ENCODE data around the gene YBEY.
"Not testable (repeated sequence)": the region's sequence is repeated elsewhere in the genome, so short reads cannot be mapped to it uniquely, and the experiment has no call there.

YBEY gene

GRCh38 chr21:46285761-46286647 is at the start of gene YBEY:
YBEY (plus strand) TSS chr21:46286342; CDS start chr21:46286914, 572 bp downstream.
- peak; percentile 77 for DNase-seq

GRCh38 chr21:46237474-46237873 is 48.7 kb upstream of the YBEY start:
- DNase-seq, result no peak

- no peak for DNase-seq
Measured at GRCh38 chr21:46239817-46240325, 46.3 kb upstream of the YBEY start.

- DNase-seq, result not testable (repeated sequence)
Measured at GRCh38 chr21:46241577-46241976, 44.6 kb upstream of the YBEY start.

- no peak for DNase-seq
Measured at GRCh38 chr21:46243325-46243724, 42.8 kb upstream of the YBEY start.

GRCh38 chr21:46243960-46244361 is 42.2 kb upstream of the YBEY start:
- DNase-seq, result no peak

- no peak for DNase-seq
Measured at GRCh38 chr21:46244602-46245001, 41.5 kb upstream of the YBEY start.

- DNase-seq, result no peak
Measured at GRCh38 chr21:46245213-46245915, 40.8 kb upstream of the YBEY start.

GRCh38 chr21:46246345-46246744 is 39.8 kb upstream of the YBEY start:
- no peak for DNase-seq

GRCh38 chr21:46247699-46248421 is 38.3 kb upstream of the YBEY start:
- DNase-seq, result no peak

GRCh38 chr21:46248422-46248782 is 37.7 kb upstream of the YBEY start:
- no peak for DNase-seq

- no peak for DNase-seq
Measured at GRCh38 chr21:46248827-46249226, 37.3 kb upstream of the YBEY start.

- DNase-seq, result no peak
Measured at GRCh38 chr21:46250146-46250725, 35.9 kb upstream of the YBEY start.

GRCh38 chr21:46252840-46253239 is 33.3 kb upstream of the YBEY start:
- no peak for DNase-seq

- no peak for DNase-seq
Measured at GRCh38 chr21:46253610-46254124, 32.5 kb upstream of the YBEY start.

- DNase-seq, result no peak
Measured at GRCh38 chr21:46254208-46254975, 31.8 kb upstream of the YBEY start.

GRCh38 chr21:46255166-46255565 is 31.0 kb upstream of the YBEY start:
- no peak for DNase-seq

GRCh38 chr21:46255758-46256337 is 30.3 kb upstream of the YBEY start:
- DNase-seq, result no peak

GRCh38 chr21:46256501-46256994 is 29.6 kb upstream of the YBEY start:
- no peak for DNase-seq

- no peak for DNase-seq
Measured at GRCh38 chr21:46264046-46264689, 22.0 kb upstream of the YBEY start.

GRCh38 chr21:46264690-46265144 is 21.4 kb upstream of the YBEY start:
- DNase-seq, result no peak
